Muscle layer of duodenum (tissue), 2 donors: ENCODE data around the gene CRLF2.
"Not testable (repeated sequence)": the region's sequence is repeated elsewhere in the genome, so short reads cannot be mapped to it uniquely, and the experiment has no call there.

Source experiments
- H3K27ac ChIP-seq: one replicate; pipeline ENCODE4 v1.7.0; 2013; ENCODE audit warnings: mild to moderate bottlenecking, low read length
- H3K27me3 ChIP-seq: one replicate; pipeline ENCODE4 v1.7.0; 2013; ENCODE audit warnings: low read depth, mild to moderate bottlenecking, control low read depth, low read length
- H3K36me3 ChIP-seq, 2 donors: one replicate each; pipeline ENCODE4 v1.7.0; 2013; ENCODE audit warnings: low read length in 2 of 2, control low read depth in 1 of 2, mild to moderate bottlenecking in 1 of 2; ENCODE audit not compliant: insufficient read depth in 2 of 2, control insufficient read depth in 1 of 2
- H3K4me1 ChIP-seq, 2 donors: one replicate each; pipeline ENCODE4 v1.7.0; 2013; ENCODE audit warnings: low read length in 2 of 2, mild to moderate bottlenecking in 2 of 2, control low read depth in 1 of 2, moderate library complexity in 1 of 2; ENCODE audit not compliant: insufficient read depth in 2 of 2, control insufficient read depth in 1 of 2
- H3K4me3 ChIP-seq, 2 donors: one replicate each; pipeline ENCODE4 v1.7.0; 2013; ENCODE audit warnings: low read length in 2 of 2, low read depth in 1 of 2, mild to moderate bottlenecking in 1 of 2
- H3K9me3 ChIP-seq, 2 donors: one replicate each; pipeline ENCODE4 v1.7.0; 2013; ENCODE audit warnings: low read length in 2 of 2, control low read depth in 1 of 2, mild to moderate bottlenecking in 1 of 2; ENCODE audit not compliant: control insufficient read depth in 1 of 2
- donor health status: healthy.

Gene CRLF2

DNA sequence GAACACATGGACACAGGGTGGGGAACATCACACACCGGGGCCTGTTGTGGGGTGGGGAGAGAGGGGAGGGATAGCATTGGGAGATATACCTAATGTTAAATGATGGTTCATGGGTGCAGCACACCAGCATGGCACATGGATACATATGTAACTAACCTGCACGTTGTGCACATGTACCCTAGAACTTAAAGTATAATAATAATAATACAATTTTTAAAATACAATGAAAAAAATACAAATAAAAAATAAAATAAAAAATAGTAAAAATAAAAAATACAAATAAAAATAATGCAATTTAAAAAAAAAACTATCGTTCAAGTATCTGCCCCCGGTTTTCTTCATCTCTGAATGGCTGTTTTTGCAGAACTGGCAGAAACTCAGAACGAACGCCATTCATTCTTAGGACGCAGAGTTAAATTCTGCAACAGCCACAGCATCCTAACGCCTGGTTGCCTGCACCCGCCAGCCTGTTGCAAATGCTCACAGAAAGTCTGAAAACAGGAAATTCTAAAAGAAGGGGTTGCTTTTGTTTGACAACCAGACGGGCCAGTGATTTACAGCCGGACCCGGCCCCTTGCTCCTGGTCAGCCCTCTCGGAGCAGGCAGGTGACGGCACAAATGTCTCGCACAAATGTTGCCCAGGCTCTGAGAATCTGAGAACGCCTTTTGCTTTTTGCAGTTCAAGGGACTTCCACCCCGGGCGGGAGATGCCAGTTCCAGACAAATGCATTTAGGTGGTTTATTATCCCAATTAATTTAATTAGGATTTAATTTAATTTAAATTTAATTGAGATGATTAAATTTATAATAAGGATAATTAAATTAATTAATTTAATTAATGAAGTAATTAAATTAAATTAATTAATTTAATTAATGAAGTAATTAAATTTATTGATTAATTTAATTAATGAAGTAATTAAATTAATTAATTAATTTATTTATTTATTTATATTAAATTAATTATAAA is 47.8 kb downstream of the CRLF2 start:
- Histone ChIP-seq H3K9me3 (no peaks in the 10 kb centered on the region), H3K27me3 (no peaks in the 10 kb centered on the region), H3K36me3 (no peaks in the 10 kb centered on the region), H3K27ac (no peak overlapping the region), H3K4me1 (no peaks in the 10 kb centered on the region), H3K4me3 (no peak overlapping the region)

DNA sequence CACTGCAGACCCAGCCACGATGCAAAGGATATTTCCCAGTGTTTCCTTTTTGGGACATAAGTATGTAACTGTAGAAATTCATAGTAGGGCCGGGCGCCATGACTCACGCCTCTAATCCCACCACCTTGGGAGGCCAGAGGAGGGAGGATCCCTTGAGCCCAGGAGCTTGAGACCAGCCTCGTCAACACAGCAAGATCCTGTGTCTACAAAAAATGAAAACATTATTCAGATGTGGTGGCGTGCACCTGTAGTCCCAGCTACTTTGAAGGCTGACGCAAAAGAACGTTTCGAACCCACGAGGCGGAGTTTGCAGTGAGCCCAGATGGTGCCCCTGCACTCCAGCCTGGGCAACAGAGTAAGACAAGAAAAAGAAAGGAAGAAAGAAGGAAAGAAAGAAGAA is 49.2 kb downstream of the CRLF2 start:
- H3K4me3 ChIP-seq: no peak overlapping the region
- no peak overlapping the region for H3K27ac ChIP-seq
- H3K9me3 ChIP-seq: no peaks in the 10 kb centered on the region
- no peaks in the 10 kb centered on the region for H3K36me3 ChIP-seq
- no peaks in the 10 kb centered on the region for H3K27me3 ChIP-seq
- H3K4me1 ChIP-seq: no peaks in the 10 kb centered on the region

DNA sequence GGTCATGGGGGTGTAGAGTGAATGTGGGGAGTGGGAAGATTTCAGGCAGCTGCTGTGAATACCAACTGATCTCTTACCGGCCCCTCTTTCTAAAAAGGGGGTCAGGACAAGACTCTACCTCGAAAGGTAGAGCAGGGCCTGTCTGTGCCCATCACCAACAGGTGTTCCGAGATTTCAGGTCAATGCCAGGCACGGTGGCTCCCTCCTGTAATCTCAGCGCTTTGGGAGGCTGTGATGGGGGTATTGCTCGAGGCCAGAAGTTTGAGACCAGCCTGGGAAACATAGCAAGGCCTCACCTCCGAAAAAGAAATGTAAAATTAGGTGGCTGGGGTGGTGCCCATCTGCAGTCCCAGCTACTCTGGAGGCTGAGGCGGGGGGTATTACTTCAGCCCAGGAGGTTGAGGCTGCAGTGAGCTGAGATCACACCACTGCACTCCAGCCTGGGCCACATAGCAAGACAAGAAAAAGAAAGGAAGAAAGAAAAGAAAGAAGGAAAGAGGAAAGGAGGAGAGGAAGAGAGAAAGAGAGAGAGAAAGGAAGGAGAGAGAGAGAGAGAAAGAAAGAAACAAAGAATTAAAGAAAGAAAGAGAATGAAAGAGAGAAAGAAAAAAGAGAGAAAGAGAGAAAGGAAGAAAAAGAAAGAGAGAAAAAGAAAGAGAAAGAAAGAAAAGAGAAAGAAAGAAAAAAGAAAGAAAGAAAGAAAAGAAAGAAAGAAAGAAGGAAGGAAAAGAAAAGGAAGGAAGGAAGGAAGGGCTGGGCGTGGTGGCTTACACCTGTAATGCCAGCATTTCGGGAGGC is 50.1 kb downstream of the CRLF2 start:
- Histone ChIP-seq H3K9me3 (no peaks in the 10 kb centered on the region), H3K27ac (no peak overlapping the region), H3K36me3 (no peaks in the 10 kb centered on the region), H3K27me3 (no peaks in the 10 kb centered on the region), H3K4me3 (no peak overlapping the region), H3K4me1 (no peaks in the 10 kb centered on the region)

DNA sequence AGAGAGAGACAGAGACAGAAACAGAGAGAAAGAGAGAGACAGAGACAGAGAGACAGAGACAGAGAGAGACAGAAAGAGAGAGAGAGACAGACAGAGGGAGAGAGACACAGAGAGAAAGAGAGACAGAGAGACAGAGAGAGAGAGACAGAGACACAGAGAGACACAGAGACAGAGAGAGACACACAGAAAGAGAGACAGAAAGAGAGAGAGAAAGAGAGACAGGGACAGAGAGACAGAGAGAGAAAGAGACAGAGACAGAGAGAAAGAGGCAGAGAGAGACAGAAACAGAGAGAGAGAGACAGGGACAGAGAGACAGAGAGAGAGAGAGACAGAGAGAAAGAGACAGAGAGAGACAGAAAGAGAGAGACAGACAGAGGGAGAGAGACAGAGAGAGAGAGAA is 52.9 kb downstream of the CRLF2 start:
- H3K4me3 ChIP-seq: no peak overlapping the region
- H3K4me1 ChIP-seq: no peaks in the 10 kb centered on the region
- H3K36me3 ChIP-seq: no peaks in the 10 kb centered on the region
- no peaks in the 10 kb centered on the region for H3K9me3 ChIP-seq
- H3K27me3 ChIP-seq: no peaks in the 10 kb centered on the region
- H3K27ac ChIP-seq: no peak overlapping the region

DNA sequence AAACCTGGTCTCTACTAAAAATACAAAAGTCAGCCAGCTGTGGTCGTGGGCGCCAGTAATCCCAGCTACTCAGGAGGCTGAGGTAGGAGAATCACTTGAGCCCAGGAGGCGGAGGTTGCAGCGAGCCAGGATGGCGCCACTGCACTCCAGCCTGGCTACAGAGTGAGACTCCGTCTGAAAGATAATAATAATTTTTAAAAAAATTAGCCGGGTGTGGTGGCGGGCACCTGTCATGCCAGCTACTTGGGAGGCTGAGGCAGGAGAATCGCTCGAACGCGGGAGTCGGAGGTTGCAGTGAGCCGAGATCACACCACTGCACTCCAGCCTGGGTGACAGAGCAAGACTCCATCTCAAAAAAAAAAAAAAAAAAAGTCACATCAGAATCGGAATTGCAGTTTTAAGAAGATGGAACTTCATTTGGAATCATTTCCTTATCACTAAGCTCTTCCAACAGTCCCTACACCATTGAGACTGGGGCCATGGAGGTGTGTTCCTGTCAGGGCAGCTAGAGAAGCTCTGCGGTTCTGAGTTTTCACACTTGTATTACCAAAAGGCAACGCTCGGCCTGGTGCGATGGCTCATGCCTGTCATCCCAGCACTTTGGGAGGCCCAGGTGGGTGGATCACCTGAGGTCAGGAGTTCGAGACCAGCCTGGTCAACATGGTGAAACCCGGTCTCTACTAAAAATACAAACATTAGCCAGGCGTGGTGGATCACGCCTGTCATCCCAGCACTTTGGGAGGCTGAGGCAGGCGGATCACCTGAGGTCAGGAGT is 55.6 kb downstream of the CRLF2 start:
- not testable (repeated sequence) for H3K27me3 ChIP-seq, H3K36me3 ChIP-seq, H3K4me3 ChIP-seq, H3K4me1 ChIP-seq, H3K27ac ChIP-seq, H3K9me3 ChIP-seq

DNA sequence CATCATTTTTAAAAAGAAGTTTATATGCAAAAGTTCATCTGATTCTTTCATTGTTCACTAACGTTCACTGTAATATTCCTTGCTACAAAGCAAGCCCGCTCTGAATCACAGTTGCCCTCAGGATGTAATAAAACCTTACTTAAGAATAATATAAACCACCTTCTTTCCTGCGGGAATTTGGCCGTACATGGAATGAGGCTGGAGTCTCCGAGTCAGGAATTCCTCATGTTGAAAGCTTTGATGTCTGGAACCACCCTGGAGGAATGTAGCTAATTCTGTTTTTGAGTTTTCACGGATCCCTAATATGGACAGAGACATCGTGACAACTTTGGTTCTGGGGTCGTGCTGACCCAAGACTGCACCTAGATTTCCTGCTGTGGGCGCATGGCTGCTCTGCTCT is 58.5 kb downstream of the CRLF2 start:
- no peak overlapping the region for H3K27ac ChIP-seq
- no peaks in the 10 kb centered on the region for H3K36me3 ChIP-seq
- no peak overlapping the region for H3K4me3 ChIP-seq
- no peaks in the 10 kb centered on the region for H3K27me3 ChIP-seq
- H3K9me3 ChIP-seq: no peaks in the 10 kb centered on the region
- H3K4me1 ChIP-seq: no peaks in the 10 kb centered on the region

DNA sequence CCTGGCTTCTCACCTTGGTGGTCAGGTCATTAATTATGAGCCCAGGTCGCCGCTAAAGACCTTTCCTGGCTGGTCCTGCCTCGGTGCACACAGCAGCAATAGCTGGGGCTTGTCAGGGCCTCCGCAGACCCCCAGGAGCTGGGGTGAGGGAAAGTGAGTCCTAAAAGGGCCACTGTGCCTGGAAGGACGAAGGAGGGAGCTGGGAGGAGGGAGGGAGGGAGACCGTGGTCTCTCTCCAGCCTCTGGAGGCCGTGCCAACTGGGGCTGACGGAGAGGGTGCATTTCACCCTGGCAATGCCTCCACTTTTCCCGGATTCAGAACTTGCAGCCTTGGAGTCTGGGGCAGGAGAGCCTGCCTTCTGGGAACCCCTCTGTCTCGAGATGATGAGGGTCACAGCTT is 60.4 kb downstream of the CRLF2 start:
- H3K27ac ChIP-seq: no peak overlapping the region
- no peaks in the 10 kb centered on the region for H3K36me3 ChIP-seq
- no peaks in the 10 kb centered on the region for H3K4me1 ChIP-seq
- no peaks in the 10 kb centered on the region for H3K9me3 ChIP-seq
- no peaks in the 10 kb centered on the region for H3K27me3 ChIP-seq
- no peak overlapping the region for H3K4me3 ChIP-seq

DNA sequence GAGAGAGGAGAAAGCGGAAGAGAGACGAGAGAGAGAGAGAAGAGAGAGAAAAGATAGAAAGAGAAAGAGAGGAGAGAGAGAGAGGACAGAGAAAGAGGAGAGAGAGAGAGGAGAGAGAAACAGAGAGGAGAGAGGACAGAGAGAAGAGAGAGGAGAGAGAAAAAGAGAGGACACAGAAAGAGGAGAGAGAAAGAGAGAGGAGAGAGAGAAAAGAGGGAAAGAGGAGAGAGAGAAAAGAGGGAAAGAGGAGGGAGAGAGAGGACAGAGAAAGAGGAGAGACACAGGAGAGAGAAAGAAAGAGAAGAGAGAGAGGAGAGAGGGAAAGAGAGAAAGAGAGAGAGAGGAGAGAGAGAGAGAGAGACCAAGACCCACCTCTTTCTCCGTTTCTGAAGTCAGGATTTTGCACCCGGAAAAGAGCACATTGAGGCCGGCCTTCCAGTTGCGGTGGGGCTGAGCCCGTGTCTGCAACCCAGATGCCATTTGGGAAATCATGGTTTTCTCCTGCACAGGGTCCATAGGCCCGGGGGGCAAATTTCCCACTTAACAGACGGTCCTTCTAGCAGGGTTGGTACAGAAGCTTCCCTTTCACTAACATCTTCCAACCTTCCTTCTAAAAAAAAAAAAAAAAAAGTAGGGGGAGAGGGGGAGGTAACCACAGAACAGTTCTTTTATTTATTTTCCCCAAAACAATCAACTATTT is 60.9 kb downstream of the CRLF2 start:
- Histone ChIP-seq H3K27ac (no peak overlapping the region), H3K4me1 (no peaks in the 10 kb centered on the region), H3K27me3 (no peaks in the 10 kb centered on the region), H3K4me3 (no peak overlapping the region), H3K9me3 (no peaks in the 10 kb centered on the region), H3K36me3 (no peaks in the 10 kb centered on the region)

DNA sequence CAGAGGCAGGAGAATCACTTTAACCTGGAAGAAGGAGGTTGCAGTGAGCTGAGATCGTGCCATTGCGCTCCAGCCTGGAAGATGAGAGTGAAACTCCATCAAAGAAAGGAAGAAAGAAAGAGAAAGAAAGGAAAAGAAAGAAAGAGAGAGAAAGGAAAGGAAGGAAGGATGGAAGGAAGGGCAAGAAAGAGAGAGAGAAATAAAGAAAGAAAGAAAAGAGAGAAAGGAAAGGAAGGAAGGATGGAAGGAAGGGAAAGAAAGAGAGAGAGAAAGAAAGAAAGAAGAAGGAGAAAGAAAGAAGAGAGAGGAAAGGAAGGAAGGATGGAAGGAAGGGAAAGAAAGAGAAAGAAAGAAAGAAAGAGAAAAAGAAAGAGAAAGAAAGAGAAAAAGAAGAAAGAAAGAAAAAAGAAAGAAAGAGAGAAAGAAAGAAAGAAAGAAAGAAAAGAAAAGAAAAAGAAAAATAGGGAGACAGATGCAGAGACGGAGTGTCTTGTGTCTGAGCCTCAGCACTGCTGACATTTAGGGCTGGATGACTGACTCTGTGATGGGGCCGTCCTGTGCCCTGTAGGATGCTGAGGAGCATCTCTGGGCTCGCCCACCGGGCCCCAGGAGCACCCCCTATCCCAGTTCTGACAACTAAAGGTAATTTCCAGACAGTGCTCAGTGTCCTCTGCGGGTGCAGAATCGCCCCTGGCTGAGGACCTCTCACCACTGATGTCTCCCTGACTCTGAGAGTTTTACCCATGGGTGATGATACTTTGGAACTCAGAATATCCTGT is 61.7 kb downstream of the CRLF2 start:
- no peak overlapping the region for H3K27ac ChIP-seq
- no peaks in the 10 kb centered on the region for H3K27me3 ChIP-seq
- no peaks in the 10 kb centered on the region for H3K4me1 ChIP-seq
- no peak overlapping the region for H3K4me3 ChIP-seq
- no peaks in the 10 kb centered on the region for H3K36me3 ChIP-seq
- no peaks in the 10 kb centered on the region for H3K9me3 ChIP-seq
